H1 (cell line): ENCODE data around the gene NFAM1.

ENCODE experiments used
- EP300 ChIP-seq, 2 experiments: IDR thresholded peaks; 1 replicate in 1 of 2; 2 replicates in 1 of 2; pipeline ENCODE4 v1.6.1; 2011 to 2012; ENCODE audit warnings: low read depth in 2 of 2, low read length in 2 of 2, mild to moderate bottlenecking in 2 of 2, borderline replicate concordance in 1 of 2, inconsistent platforms in 1 of 2, moderate library complexity in 1 of 2
- HDAC2 ChIP-seq, 2 experiments: fragments of 300-600 bp in 1 of 2; sonication (generic) in 1 of 2; IDR thresholded peaks; 2 replicates each; pipeline ENCODE4 v1.6.1; 2011 to 2012; ENCODE audit warnings: low read depth in 2 of 2, low read length in 2 of 2, mild to moderate bottlenecking in 2 of 2, moderate library complexity in 2 of 2, borderline replicate concordance in 1 of 2, inconsistent platforms in 1 of 2
- POLR2A ChIP-seq, 2 experiments: IDR thresholded peaks; 1 replicate in 1 of 2; 2 replicates in 1 of 2; pipeline ENCODE4 v1.6.1; 2011; ENCODE audit warnings: low read depth in 2 of 2, low read length in 2 of 2, mild to moderate bottlenecking in 2 of 2; ENCODE audit errors: control extremely low read depth in 1 of 2
- RAD21 ChIP-seq, 2 experiments: IDR thresholded peaks in 1 of 2; conservative IDR thresholded peaks in 1 of 2; 2 replicates each; pipeline ENCODE4 v1.6.1; 2011; ENCODE audit warnings: low read depth in 2 of 2, low read length in 2 of 2, improper control_type of control experiment in 1 of 2, inconsistent platforms in 1 of 2, mild to moderate bottlenecking in 1 of 2, moderate library complexity in 1 of 2
- RBBP5 ChIP-seq: IDR thresholded peaks from 2 replicates; pipeline ENCODE4 v1.7.1; 2012; ENCODE audit warnings: low read depth, mild to moderate bottlenecking, inconsistent platforms, low read length, moderate library complexity, borderline replicate concordance
- SP2 ChIP-seq: IDR thresholded peaks from 2 replicates; pipeline ENCODE4 v1.6.1; 2012; ENCODE audit warnings: mild to moderate bottlenecking, low read length, inconsistent platforms
- ZNF274 ChIP-seq: IDR thresholded peaks from 2 replicates; pipeline ENCODE4 v1.7.0; 2012; ENCODE audit warnings: low read length, borderline replicate concordance; ENCODE audit errors: extremely low read depth
- TF ChIP-seq, protein P1 (sequence below), 3 experiments: IDR thresholded peaks; 1 replicate in 2 of 3; 2 replicates in 1 of 3; pipeline versions ENCODE4 v1.5.1 to v1.6.1; 2011; ENCODE audit warnings: low read length in 3 of 3, mild to moderate bottlenecking in 3 of 3, inconsistent platforms in 2 of 3, low read depth in 1 of 3, moderate library complexity in 1 of 3; ENCODE audit not compliant: insufficient read depth in 1 of 3; ENCODE audit errors: control extremely low read depth in 1 of 3

DNA sequence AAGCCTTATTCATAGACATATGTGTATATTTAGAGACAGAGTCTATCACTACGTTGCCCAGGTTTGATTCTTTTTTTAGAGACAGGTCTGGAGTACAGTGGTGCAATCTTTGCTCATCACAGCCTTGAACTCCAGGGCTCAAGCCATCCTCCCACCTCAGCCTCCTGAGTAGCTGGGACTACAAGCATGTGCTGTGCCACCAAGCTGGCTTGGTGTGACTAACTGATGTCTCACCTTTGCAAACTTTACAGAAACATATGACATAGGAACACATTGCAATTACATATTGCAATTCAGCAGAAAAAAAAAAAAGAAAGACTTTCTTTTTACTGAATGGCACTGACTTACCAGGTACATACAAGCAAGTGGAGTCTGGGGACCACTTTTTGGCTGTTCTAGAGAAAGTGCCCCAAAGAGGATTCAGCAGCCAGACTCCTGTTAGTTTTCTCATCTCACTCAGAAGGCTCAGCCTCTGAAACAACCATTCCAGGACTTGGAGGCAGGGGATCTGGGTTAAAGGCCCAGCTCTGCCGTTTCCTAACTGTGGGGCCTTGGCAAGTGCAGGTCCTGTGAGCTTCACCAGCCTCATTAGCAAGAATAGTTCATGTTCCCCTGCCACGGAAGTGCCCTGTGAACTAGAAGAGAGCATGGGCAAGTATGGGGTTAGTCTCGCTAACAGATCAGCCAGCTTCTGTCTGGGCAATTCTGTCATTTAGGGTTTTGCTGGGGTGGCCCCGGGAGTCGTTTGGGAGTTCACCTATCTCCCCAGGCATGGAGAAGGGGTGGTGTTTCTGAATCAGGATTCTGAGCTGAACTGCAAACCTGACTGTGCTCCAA is 11.3 kb upstream of the NFAM1 start:
- no peak for TF ChIP-seq EP300 (IDR thresholded peaks at IDR 0.05; ENCODE audit: borderline replicate concordance in 1 of 2, low read depth in 2 of 2, low read length in 2 of 2)
- TF ChIP-seq, protein P1, sequence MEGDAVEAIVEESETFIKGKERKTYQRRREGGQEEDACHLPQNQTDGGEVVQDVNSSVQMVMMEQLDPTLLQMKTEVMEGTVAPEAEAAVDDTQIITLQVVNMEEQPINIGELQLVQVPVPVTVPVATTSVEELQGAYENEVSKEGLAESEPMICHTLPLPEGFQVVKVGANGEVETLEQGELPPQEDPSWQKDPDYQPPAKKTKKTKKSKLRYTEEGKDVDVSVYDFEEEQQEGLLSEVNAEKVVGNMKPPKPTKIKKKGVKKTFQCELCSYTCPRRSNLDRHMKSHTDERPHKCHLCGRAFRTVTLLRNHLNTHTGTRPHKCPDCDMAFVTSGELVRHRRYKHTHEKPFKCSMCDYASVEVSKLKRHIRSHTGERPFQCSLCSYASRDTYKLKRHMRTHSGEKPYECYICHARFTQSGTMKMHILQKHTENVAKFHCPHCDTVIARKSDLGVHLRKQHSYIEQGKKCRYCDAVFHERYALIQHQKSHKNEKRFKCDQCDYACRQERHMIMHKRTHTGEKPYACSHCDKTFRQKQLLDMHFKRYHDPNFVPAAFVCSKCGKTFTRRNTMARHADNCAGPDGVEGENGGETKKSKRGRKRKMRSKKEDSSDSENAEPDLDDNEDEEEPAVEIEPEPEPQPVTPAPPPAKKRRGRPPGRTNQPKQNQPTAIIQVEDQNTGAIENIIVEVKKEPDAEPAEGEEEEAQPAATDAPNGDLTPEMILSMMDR (IDR thresholded peaks at IDR 0.05; ENCODE audit: control extremely low read depth in 1 of 3, insufficient read depth in 1 of 3, low read depth in 1 of 3, low read length in 3 of 3), result no peak
- no peak for TF ChIP-seq RBBP5
- no peak for TF ChIP-seq RAD21 (IDR thresholded peaks at IDR 0.05 in 1 of 2, conservative IDR thresholded peaks at IDR 0.05 in 1 of 2; ENCODE audit: low read depth in 2 of 2, low read length in 2 of 2)
- TF ChIP-seq POLR2A (IDR thresholded peaks at IDR 0.05; ENCODE audit: control extremely low read depth in 1 of 2, low read depth in 2 of 2, low read length in 2 of 2), result no peak
- TF ChIP-seq ZNF274, result no peak
- TF ChIP-seq HDAC2 (IDR thresholded peaks at IDR 0.05; ENCODE audit: borderline replicate concordance in 1 of 2, low read depth in 2 of 2, low read length in 2 of 2), result no peak
- TF ChIP-seq SP2, result no peak
